OCI-LY7 (cell line): ENCODE results near the gene C16orf96. TPM values are rescaled to one million over a fixed set of nuclear protein-coding genes. Genes with fewer than 3 reads are reported as not detected.

ENCODE experiments used
- BruUV-seq: library from RNA; stranded (reverse); fragments of 400-500 nt; replicated peaks from 2 replicates; lab custom pipeline; 2021; lab: Mats Ljungman, UMichigan
- CTCF ChIA-PET: fragments of 300-600 bp; sonication (Branson Sonifier 250); formaldehyde crosslinking; loops from one replicate; lab custom pipeline; 2022; ENCODE audit warnings: antibody characterized with exemption; ENCODE audit not compliant: unreplicated experiment; lab: Charles Lee
- POLR2A ChIA-PET: fragments of 300-600 bp; sonication (Branson Sonifier 250); formaldehyde crosslinking; loops from one replicate; lab custom pipeline; 2022; ENCODE audit warnings: antibody characterized with exemption; lab: Charles Lee
- DNase-seq: peaks from one replicate; pipeline ENCODE4 v3.0.0-alpha.2; 2015; ENCODE audit warnings: low spot score
- H2AFZ ChIP-seq: fragments of 200-600 bp; sonication (generic), shearing (Covaris generic); 2 replicates; pipeline ENCODE4 v1.6.1; 2014; ENCODE audit warnings: mild to moderate bottlenecking, antibody characterized with exemption, low read length, moderate library complexity
- H3K27ac ChIP-seq: fragments of 200-600 bp; sonication (generic); 2 replicates; pipeline ENCODE4 v1.5.1; 2014; ENCODE audit warnings: mixed run types, low read depth, mild to moderate bottlenecking, moderate library complexity, low read length, inconsistent platforms; ENCODE audit not compliant: poor library complexity, severe bottlenecking
- H3K36me3 ChIP-seq: fragments of 200-600 bp; sonication (generic); 2 replicates; pipeline ENCODE4 v1.6.1; 2014; ENCODE audit warnings: mild to moderate bottlenecking, antibody characterized with exemption, low read length, moderate library complexity, mixed read lengths; ENCODE audit not compliant: insufficient read depth
- H3K4me1 ChIP-seq: fragments of 200-600 bp; sonication (generic); 2 replicates; pipeline ENCODE4 v1.5.1; 2014; ENCODE audit warnings: mild to moderate bottlenecking, low read length; ENCODE audit not compliant: insufficient read depth, poor library complexity, severe bottlenecking
- H3K4me2 ChIP-seq: fragments of 200-600 bp; sonication (generic); 2 replicates; pipeline ENCODE4 v1.6.1; 2014; ENCODE audit warnings: mild to moderate bottlenecking, low read length
- H3K4me3 ChIP-seq: fragments of 200-600 bp; sonication (generic); 2 replicates; pipeline ENCODE4 v1.5.1; 2014; ENCODE audit warnings: mild to moderate bottlenecking, low read depth, low read length; ENCODE audit not compliant: poor library complexity, severe bottlenecking
- H3K79me2 ChIP-seq: fragments of 200-600 bp; sonication (generic); 2 replicates; pipeline ENCODE4 v1.6.1; 2016; ENCODE audit warnings: low read depth, mild to moderate bottlenecking, low read length, moderate library complexity, mixed read lengths; ENCODE audit not compliant: insufficient read depth
- H3K9me2 ChIP-seq: fragments of 200-600 bp; sonication (generic); 2 replicates; pipeline ENCODE4 v1.6.1; 2016; ENCODE audit warnings: mild to moderate bottlenecking, low read length, mixed read lengths; ENCODE audit not compliant: insufficient read depth
- H3K9me3 ChIP-seq: fragments of 200-600 bp; sonication (generic); 2 replicates; pipeline ENCODE4 v1.6.1; 2014; ENCODE audit warnings: mild to moderate bottlenecking, mixed run types, low read length, mixed read lengths
- H4K20me1 ChIP-seq: fragments of 200-600 bp; sonication (generic); 2 replicates; pipeline ENCODE4 v1.6.1; 2014; ENCODE audit warnings: mild to moderate bottlenecking, antibody characterized with exemption, low read length, moderate library complexity, mixed read lengths; ENCODE audit not compliant: insufficient read depth
- EZH2phosphoT487 ChIP-seq: fragments of 200-600 bp; sonication (generic); IDR thresholded peaks from 2 replicates; pipeline ENCODE4 v1.6.1; 2018; ENCODE audit warnings: low read depth, borderline replicate concordance, mild to moderate bottlenecking, mixed run types, antibody characterized with exemption, low read length, moderate library complexity, mixed read lengths
- intact Hi-C: fragments of 100-400 bp; cut with micrococcal nuclease; formaldehyde crosslinking; loops from one replicate; pipeline ENCODE4 v1.10.0; 2022; ENCODE audit not compliant: unreplicated experiment
- total RNA-seq, 2 experiments: library from RNA; depleted of rRNA in 1 of 2; stranded (reverse); fragments of >200 nt in 1 of 2; shearing (Covaris generic) in 1 of 2; gene quantifications; 2 replicates each; pipeline ENCODE4 v1.2.3, GENCODE V29; 2014 to 2022
- TF ChIP-seq, protein P1 (sequence below): fragments of 200-600 bp; sonication (generic); conservative IDR thresholded peaks from 2 replicates; pipeline ENCODE4 v1.5.1; 2014; ENCODE audit warnings: mild to moderate bottlenecking, antibody characterized with exemption, low read length, moderate library complexity, mixed read lengths

Gene C16orf96
- total RNA-seq, 2 experiments from 2014 or later: 0.13 to 0.27 TPM

DNA sequence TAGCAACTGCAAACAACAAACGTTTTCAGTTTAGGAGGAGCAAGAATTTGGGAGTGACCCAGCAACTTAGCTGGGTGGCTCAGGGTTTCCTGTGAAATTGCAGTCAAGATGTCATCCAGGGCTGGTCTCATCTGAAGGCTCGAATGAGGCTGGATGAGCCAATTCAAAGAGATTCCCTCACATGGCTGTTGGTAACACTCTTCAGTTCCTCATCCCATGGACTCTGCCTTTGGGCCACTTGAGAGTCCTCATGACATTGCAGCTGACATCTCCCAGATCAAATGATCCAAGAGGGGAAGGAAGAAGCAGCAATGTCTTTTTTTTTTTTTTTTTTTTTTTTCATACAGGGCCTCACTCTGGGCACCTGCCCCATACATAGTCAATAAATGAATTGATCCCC, 32.2 kb downstream of the C16orf96 start:
- 0 out of 2 replicates have a peak, but pooled peaks cover 5% of the 10 kb centered on the region for H3K9me3 ChIP-seq
- no peak for TF ChIP-seq EZH2phosphoT487
- TF ChIP-seq, protein P1, sequence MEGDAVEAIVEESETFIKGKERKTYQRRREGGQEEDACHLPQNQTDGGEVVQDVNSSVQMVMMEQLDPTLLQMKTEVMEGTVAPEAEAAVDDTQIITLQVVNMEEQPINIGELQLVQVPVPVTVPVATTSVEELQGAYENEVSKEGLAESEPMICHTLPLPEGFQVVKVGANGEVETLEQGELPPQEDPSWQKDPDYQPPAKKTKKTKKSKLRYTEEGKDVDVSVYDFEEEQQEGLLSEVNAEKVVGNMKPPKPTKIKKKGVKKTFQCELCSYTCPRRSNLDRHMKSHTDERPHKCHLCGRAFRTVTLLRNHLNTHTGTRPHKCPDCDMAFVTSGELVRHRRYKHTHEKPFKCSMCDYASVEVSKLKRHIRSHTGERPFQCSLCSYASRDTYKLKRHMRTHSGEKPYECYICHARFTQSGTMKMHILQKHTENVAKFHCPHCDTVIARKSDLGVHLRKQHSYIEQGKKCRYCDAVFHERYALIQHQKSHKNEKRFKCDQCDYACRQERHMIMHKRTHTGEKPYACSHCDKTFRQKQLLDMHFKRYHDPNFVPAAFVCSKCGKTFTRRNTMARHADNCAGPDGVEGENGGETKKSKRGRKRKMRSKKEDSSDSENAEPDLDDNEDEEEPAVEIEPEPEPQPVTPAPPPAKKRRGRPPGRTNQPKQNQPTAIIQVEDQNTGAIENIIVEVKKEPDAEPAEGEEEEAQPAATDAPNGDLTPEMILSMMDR: no peak
- H2AFZ ChIP-seq: no peak overlapping the region
- H3K4me2 ChIP-seq: no peak overlapping the region
- POLR2A ChIA-PET: interaction anchor here (0.6 to 1.1 kb wide), 2 partner anchors 9 to 17 kb away, joined by 3 read pairs; no protein-coding TSS in a partner anchor
- H3K4me1 ChIP-seq: no peaks in the 10 kb centered on the region
- no TSS peak for BruUV-seq
- intact Hi-C loops: no loop called here
- no peaks in the 10 kb centered on the region for H3K36me3 ChIP-seq
- no peak for DNase-seq
- H3K27ac ChIP-seq: no peak overlapping the region
- no peaks in the 10 kb centered on the region for H3K9me2 ChIP-seq
- H4K20me1 ChIP-seq: no peaks in the 10 kb centered on the region
- no peaks in the 10 kb centered on the region for H3K79me2 ChIP-seq
- no peak overlapping the region for H3K4me3 ChIP-seq
- CTCF ChIA-PET: no interaction called here

DNA sequence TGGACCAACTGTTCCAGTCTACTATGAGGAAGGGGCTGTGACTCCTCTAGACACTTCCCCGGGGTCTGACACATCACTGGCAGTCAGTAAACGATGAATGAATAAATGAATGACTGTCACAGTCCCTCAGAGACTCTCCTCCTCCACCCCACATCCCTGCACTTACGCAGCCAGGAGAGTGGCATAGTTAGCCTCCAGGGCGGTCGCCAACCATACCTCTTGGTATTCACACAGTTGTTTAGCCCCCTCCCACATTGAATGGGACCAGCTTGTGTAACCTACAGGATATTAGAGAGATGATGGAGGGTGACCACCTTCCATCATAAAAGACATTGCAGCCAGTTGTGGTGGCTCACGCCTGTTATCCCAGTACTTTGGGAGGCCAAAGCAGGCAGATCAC, 32.8 kb downstream of the C16orf96 start:
- H3K4me2 ChIP-seq: no peak overlapping the region
- no peak for DNase-seq
- H3K79me2 ChIP-seq: no peaks in the 10 kb centered on the region
- no peak overlapping the region for H2AFZ ChIP-seq
- no peaks in the 10 kb centered on the region for H3K9me2 ChIP-seq
- H3K9me3 ChIP-seq: 0 out of 2 replicates have a peak, but pooled peaks cover 5% of the 10 kb centered on the region
- no TSS peak for BruUV-seq
- POLR2A ChIA-PET: interaction anchor here (1.1 kb wide), 1 partner anchor 10 kb away, joined by 3 read pairs; no protein-coding TSS in a partner anchor
- CTCF ChIA-PET: no interaction called here
- no peaks in the 10 kb centered on the region for H4K20me1 ChIP-seq
- no peak overlapping the region for H3K27ac ChIP-seq
- H3K4me1 ChIP-seq: no peaks in the 10 kb centered on the region
- no peaks in the 10 kb centered on the region for H3K36me3 ChIP-seq
- intact Hi-C loops: no loop called here
- no peak overlapping the region for H3K4me3 ChIP-seq
- TF ChIP-seq, protein P1: no peak
- TF ChIP-seq EZH2phosphoT487: no peak

DNA sequence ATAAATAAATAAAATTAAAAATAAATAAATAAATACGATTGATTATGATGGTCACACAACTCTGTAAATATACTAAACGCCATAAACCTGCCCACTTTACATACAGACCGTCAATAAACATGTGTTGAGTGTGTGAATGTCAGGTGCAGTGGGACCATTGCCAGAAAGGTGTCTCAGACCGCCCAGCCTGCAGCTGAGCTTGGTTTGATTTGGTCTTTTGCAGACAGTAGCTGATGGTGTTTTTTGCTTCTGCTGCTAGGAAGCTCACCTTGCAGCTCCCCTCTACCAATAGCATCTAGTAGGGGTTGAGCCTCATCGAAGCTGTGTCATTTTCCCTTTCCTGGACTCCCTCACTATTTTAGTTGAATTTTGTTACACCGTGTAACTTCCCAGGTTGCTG, 35.1 kb downstream of the C16orf96 start:
- Histone ChIP-seq H3K9me3 (0 out of 2 replicates have a peak, but pooled peaks cover 5% of the 10 kb centered on the region), H3K4me1 (no peaks in the 10 kb centered on the region), H3K27ac (no peak overlapping the region), H4K20me1 (no peaks in the 10 kb centered on the region), H3K4me2 (no peak overlapping the region), H2AFZ (no peak overlapping the region), H3K79me2 (no peaks in the 10 kb centered on the region), H3K9me2 (no peaks in the 10 kb centered on the region), H3K36me3 (no peaks in the 10 kb centered on the region), H3K4me3 (no peak overlapping the region)
- no peak for DNase-seq
- POLR2A ChIA-PET: interaction anchor here (0.5 kb wide), 1 partner anchor 8 kb away, joined by 3 read pairs; no protein-coding TSS in a partner anchor
- intact Hi-C loops: no loop called here
- TF ChIP-seq EZH2phosphoT487: no peak
- TF ChIP-seq, protein P1: no peak
- no TSS peak for BruUV-seq
- CTCF ChIA-PET: no interaction called here
